GM19372 (cell line): ENCODE data around the gene TGFB2.

Experiments
- ATAC-seq: cut with Tn5 transposase; IDR thresholded peaks from one replicate; pipeline ENCODE4 v1.9.1; 2021; ENCODE audit warnings: mild to moderate bottlenecking, low read depth, moderate library complexity; ENCODE audit not compliant: unreplicated experiment

The TGFB2 gene

GRCh38 chr1:218382261-218382660, 37.1 kb downstream of the TGFB2 start:
- ATAC-seq = no peak

- no peak for ATAC-seq
These were observed 37.9 kb downstream of the TGFB2 start for GRCh38 chr1:218383051-218383450.

- ATAC-seq = no peak
These were observed 38.5 kb downstream of the TGFB2 start for GRCh38 chr1:218383681-218384080.

DNA sequence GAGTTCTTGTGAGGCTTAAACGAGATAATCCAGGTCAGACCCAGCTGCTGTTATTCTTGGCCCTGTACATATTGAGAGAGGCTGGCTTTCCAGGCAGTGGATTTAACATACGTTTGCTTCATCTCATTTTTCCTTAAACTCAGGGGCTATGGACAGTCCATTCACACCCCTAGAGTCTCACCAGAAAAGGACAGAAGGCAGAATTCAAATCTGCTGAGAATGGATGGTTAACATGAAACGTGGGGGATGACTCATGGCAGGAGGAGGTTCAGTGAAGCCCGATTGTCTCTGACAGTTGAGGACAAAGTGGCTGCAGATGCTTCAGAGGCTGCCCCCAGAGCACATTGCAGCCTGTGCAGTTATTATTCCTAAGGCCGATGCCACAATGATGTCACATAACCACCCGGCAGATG, 39.5 kb downstream of the TGFB2 start:
- ATAC-seq = no peak

DNA sequence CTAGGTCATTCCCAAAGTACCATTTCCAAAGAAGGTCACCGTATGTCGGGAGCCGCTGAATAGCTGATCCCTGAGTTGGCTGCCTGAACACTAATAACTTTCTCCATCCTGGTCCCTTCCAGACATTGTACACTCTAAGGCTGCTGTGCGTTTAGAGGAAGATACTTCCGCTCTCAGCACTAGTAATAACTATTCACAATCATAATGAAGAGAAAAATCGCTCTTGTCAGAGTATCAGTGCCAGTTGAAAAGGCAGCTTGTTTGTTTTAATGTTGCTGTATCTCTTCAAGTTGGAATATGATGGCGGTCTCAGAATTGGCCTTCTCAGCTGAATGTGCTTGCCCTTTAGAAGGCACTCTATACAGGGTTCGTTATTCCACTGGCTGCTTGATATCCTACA, 43.5 kb downstream of the TGFB2 start:
- ATAC-seq = no peak

- ATAC-seq = no peak
These were observed 45.5 kb downstream of the TGFB2 start for GRCh38 chr1:218390618-218391017.

- no peak for ATAC-seq
These were observed 47.6 kb downstream of the TGFB2 start for GRCh38 chr1:218392780-218393179.

DNA sequence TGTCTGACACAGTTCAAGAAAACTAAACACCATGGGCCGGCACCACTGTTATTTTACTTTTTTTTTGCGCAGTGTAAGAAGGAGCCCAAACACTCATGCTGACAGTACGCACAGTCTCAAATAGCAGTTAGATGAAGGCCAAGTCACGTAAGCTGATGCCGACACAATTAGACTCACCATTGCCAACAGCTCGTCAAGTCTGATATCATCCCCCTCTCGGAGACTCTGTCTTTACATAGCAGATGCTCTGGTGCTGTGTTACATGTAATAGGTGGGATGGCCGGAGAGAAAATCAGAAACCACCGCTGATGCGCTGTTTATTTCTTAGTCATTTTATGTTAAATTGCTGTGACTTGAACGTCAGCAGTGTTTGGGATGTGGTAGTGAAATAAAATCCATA, 49.3 kb downstream of the TGFB2 start:
- no peak for ATAC-seq

DNA sequence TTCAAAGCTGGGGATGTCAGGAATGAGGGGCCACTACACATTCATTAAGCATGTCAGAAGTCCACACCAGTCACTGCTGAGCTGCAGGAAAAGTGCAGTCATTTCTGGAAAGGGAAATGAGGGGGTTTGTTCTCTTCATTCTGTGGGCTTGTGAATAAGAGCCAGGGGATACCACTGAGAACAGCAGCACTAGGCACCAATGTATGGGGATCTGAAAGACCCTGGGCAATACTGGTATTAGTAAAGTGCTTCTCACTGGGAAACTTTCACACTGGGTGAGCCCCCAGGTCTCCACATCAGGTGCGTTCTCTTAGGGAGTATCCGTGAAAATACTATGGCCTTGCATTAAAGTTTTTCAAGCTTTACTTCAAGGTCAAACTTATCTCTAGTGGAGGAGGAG, 49.9 kb downstream of the TGFB2 start:
- ATAC-seq = no peak

DNA sequence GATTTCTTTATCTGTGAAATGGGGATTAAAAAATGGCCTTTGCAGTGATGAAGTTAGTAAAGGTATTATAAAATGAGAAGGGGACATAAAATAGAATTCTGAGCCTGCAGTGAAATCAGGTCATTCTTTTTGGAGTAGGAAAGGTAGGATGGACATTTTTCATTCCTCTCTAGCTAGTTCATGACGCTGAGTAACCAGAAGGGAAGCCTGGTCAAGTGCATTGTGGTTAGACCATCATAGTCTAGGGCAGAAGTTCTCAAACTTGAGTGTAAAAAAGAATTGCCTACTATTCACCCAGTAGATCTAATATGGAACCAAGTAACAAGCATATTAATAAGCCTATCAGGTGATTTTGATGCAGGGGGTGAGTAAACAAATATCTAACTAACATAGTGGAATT, 50.8 kb downstream of the TGFB2 start:
- no peak for ATAC-seq

DNA sequence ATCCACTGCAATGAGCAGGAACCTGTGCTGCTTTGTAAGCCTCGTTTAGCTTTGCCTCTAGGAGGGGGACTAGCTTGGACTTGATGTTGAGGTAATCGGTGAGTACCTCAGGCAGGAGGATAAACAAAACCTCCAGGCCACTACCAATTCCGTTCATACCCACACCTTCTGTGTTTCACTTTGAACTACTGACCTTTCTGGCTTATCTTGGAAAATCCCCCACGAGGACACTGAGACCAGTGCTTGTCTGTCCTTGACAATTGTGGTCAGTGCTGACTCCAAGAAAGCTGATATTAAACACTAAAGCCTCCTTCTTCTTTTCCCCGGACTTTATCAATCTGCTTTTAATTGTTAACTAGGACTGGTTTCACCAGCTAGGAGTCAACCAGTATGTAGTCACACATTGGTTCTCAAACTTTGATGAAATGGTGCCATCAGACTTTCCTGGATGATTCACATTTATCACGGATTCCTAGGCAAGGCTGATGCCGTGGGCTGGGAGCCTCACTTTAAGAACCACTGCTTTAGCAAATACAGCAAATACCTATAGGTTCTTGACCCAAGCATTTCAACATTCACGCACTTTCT, 52.7 kb downstream of the TGFB2 start:
- no peak for ATAC-seq

- no peak for ATAC-seq
These were observed 55.5 kb downstream of the TGFB2 start for GRCh38 chr1:218400624-218401023.

DNA sequence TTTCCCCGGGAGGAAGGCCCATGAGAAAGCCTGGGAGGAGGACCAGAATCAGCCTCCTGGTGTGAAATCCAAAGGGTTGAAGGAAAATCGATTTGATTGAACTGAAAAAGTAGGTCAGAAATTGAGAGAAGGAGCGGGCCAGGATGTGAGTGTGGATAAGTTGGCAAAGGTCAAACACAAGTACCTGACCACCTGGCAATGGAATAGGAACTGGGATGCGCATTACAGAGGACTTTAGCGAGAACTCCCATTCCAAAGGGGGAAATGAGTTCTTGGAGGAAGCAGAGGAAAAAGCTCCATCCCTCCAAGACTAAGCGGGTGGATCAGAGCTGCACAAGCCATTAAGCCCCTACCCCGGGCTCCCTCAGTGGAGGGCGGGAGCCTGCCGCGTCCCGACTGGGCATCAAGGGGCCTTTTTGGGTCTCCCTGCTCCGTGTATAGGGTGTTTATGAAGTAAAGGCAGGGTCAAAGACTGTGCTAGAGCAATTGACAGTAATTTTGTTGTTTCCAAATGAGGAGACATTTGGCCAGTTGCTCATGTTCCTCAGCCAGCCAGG, 56.4 kb downstream of the TGFB2 start:
- no peak for ATAC-seq

GRCh38 chr1:218401998-218402785, 57.1 kb downstream of the TGFB2 start:
- no peak for ATAC-seq

DNA sequence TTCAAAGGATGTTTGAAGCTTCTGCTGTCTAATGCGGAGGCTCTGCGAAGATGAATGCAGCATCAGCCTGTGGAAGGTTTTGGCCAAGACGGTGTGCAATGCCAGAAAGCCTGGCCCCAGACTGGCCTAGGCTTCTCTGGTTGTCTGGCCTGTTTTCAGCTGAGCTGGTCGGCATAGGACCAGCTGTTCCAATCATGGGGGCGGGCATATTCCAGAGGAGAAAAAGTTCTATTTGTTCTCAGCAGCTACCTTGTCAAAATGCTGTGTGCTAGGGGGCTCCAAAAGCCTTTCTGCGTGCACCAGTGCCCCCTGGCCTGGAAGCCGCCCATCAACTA, 57.6 kb downstream of the TGFB2 start:
- ATAC-seq = no peak

GRCh38 chr1:218403300-218403699, 58.2 kb downstream of the TGFB2 start:
- ATAC-seq = no peak

DNA sequence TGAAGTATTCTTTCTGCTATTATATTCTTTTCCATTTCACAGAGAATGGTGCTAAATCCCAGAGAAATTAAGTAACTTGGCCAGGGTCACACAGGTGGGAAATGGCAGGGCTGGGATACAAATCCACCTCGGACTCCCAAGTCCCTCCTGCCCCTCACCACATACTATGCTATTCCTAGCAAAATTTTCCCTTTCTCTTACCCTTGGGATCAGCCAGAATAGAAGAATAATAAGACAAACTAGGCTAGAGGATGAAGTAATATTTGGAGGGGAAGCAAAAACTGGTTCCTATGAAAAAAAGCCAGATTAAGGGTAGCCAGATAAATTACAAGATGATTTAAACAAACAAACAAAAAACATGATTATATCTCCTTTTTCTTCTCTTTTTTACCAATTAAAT, 62.5 kb downstream of the TGFB2 start:
- ATAC-seq = no peak

GRCh38 chr1:218408135-218408534, 63.0 kb downstream of the TGFB2 start:
- ATAC-seq = no peak

GRCh38 chr1:218408942-218409341, 63.8 kb downstream of the TGFB2 start:
- no peak for ATAC-seq

- no peak for ATAC-seq
These were observed 64.9 kb downstream of the TGFB2 start for GRCh38 chr1:218409946-218410510.

GRCh38 chr1:218411101-218411500, 66.0 kb downstream of the TGFB2 start:
- ATAC-seq = no peak

DNA sequence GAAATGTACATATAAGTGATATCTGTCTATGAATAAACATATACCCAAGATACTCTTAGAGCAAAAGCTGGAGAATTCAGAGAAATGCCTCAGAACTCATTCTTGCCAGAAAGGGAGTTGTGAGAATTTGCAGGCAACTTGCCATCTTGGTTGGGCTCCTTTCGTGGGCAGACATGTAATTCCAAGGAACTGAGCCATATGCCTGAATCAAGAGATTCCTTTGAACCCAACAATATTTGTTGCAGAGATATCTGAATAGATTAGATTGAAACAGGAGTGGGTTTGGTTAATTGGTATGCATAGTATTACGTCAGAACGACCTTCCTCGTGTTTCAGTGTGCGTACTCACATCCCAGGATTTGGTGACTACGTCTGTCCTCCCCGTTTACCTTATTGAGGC, 67.0 kb downstream of the TGFB2 start:
- ATAC-seq = no peak
